Measurements from ENCODE around the gene B3GALT4. TPM values are rescaled to one million over a fixed set of nuclear protein-coding genes. Genes with fewer than 3 reads are reported as not detected.

The B3GALT4 gene
- total RNA-seq, 1 donor from 2014 or later: 6.5 TPM

Other genes starting within 250 kb of the B3GALT4 start
- 57.1 and 58.9 TPM in 2 replicates for gene HLA-DPA1, start 203.5 kb upstream of the B3GALT4 start, total RNA-seq
- gene HLA-DPB1, start 201.1 kb upstream of the B3GALT4 start, total RNA-seq: 11.8 and 12.6 TPM in 2 replicates
- gene COL11A2, start 84.7 kb upstream of the B3GALT4 start, total RNA-seq: 0.34 and 0.37 TPM in 2 replicates
- gene RXRB, start 76.5 kb upstream of the B3GALT4 start, total RNA-seq: 47.8 and 50.0 TPM in 2 replicates
- gene SLC39A7, start 76.3 kb upstream of the B3GALT4 start, total RNA-seq: 63.8 and 69.6 TPM in 2 replicates
- gene HSD17B8, start 72.5 kb upstream of the B3GALT4 start, total RNA-seq: 14.7 and 18.2 TPM in 2 replicates
- 46.0 and 46.1 TPM in 2 replicates for gene RING1, start 68.6 kb upstream of the B3GALT4 start, total RNA-seq
- gene VPS52, start 5.2 kb upstream of the B3GALT4 start, total RNA-seq: 53.4 and 56.7 TPM in 2 replicates
- gene RPS18, start 5.0 kb upstream of the B3GALT4 start, total RNA-seq: 3,099 and 3,143 TPM in 2 replicates
- 87.3 and 98.3 TPM in 2 replicates for gene WDR46, start 12.1 kb downstream of the B3GALT4 start, total RNA-seq
- 104 and 117 TPM in 2 replicates for gene PFDN6, start 12.5 kb downstream of the B3GALT4 start, total RNA-seq
- gene RGL2, start 21.8 kb downstream of the B3GALT4 start, total RNA-seq: 31.5 and 32.9 TPM in 2 replicates
- gene TAPBP, start 37.0 kb downstream of the B3GALT4 start, total RNA-seq: 274 and 276 TPM in 2 replicates
- gene ZBTB22, start 40.6 kb downstream of the B3GALT4 start, total RNA-seq: 10.9 and 14.4 TPM in 2 replicates
- 61.5 and 64.7 TPM in 2 replicates for gene DAXX, start 45.8 kb downstream of the B3GALT4 start, total RNA-seq
- gene KIFC1, start 114.7 kb downstream of the B3GALT4 start, total RNA-seq: 78.3 and 80.9 TPM in 2 replicates
- 33.0 and 39.1 TPM in 2 replicates for gene PHF1, start 133.9 kb downstream of the B3GALT4 start, total RNA-seq
- gene CUTA, start 141.0 kb downstream of the B3GALT4 start, total RNA-seq: 143 and 146 TPM in 2 replicates
- gene SYNGAP1, start 142.9 kb downstream of the B3GALT4 start, total RNA-seq: 60.1 and 71.3 TPM in 2 replicates
- gene ZBTB9, start 177.5 kb downstream of the B3GALT4 start, total RNA-seq: 11.4 and 11.5 TPM in 2 replicates